HEK293 (cell line): ENCODE measurements around the gene PKDCC.

ENCODE experiments used
- AEBP2 ChIP-seq: fragments of 450-650 bp; formaldehyde crosslinking; IDR thresholded peaks from 2 replicates; pipeline ENCODE4 v1.5.1; 2016; ENCODE audit warnings: missing biosample characterization, missing genetic modification characterization, borderline replicate concordance
- BCL11B ChIP-seq: fragments of 450-650 bp; formaldehyde crosslinking; IDR thresholded peaks from 2 replicates; pipeline ENCODE4 v1.5.1; 2016; ENCODE audit warnings: low read depth, missing biosample characterization, missing genetic modification characterization
- HOXC10 ChIP-seq: sonication (generic); formaldehyde crosslinking; IDR thresholded peaks from 2 replicates; pipeline ENCODE4 v1.8.1; 2023; ENCODE audit warnings: mild to moderate bottlenecking, missing genetic modification reagents
- KLF1 ChIP-seq: fragments of 450-650 bp; formaldehyde crosslinking; IDR thresholded peaks from 2 replicates; pipeline ENCODE4 v1.5.1; 2016; ENCODE audit warnings: missing biosample characterization, missing genetic modification characterization
- REPIN1 ChIP-seq: fragments of 450-650 bp; formaldehyde crosslinking; IDR thresholded peaks from 2 replicates; pipeline ENCODE4 v1.5.1; 2017; ENCODE audit warnings: missing biosample characterization, missing genetic modification characterization, low read depth
- YY2 ChIP-seq: fragments of 450-650 bp; formaldehyde crosslinking; IDR thresholded peaks from 2 replicates; pipeline ENCODE4 v1.5.1; 2016; ENCODE audit warnings: missing biosample characterization, missing genetic modification characterization
- ZBTB21 ChIP-seq: fragments of 450-650 bp; formaldehyde crosslinking; IDR thresholded peaks from 2 replicates; pipeline ENCODE4 v1.5.1; 2017; ENCODE audit warnings: missing biosample characterization, missing genetic modification characterization
- ZEB2 ChIP-seq: fragments of 450-650 bp; formaldehyde crosslinking; IDR thresholded peaks from 2 replicates; pipeline ENCODE4 v1.5.1; 2016; ENCODE audit warnings: missing biosample characterization, missing genetic modification characterization
- ZFP3 ChIP-seq: fragments of 450-650 bp; formaldehyde crosslinking; IDR thresholded peaks from 2 replicates; pipeline ENCODE4 v1.5.1; 2016; ENCODE audit warnings: low read depth, missing biosample characterization, missing genetic modification characterization
- ZNF10 ChIP-seq: fragments of 450-650 bp; formaldehyde crosslinking; IDR thresholded peaks from 2 replicates; pipeline ENCODE4 v1.5.1; 2017; ENCODE audit warnings: missing biosample characterization, missing genetic modification characterization
- ZNF146 ChIP-seq: fragments of 450-650 bp; formaldehyde crosslinking; IDR thresholded peaks from 2 replicates; pipeline ENCODE4 v1.5.1; 2016; ENCODE audit warnings: missing biosample characterization, missing genetic modification characterization
- ZNF174 ChIP-seq: fragments of 450-650 bp; formaldehyde crosslinking; IDR thresholded peaks from 2 replicates; pipeline ENCODE4 v1.5.0; 2017; ENCODE audit warnings: missing biosample characterization, mild to moderate bottlenecking, missing genetic modification characterization
- ZNF175 ChIP-seq: fragments of 450-650 bp; formaldehyde crosslinking; IDR thresholded peaks from 2 replicates; pipeline ENCODE4 v1.5.1; 2016; ENCODE audit warnings: missing biosample characterization, missing genetic modification characterization
- ZNF211 ChIP-seq: fragments of 450-650 bp; formaldehyde crosslinking; IDR thresholded peaks from 2 replicates; pipeline ENCODE4 v1.5.1; 2016; ENCODE audit warnings: low read depth, missing biosample characterization, missing genetic modification characterization
- ZNF221 ChIP-seq: fragments of 450-650 bp; formaldehyde crosslinking; IDR thresholded peaks from 2 replicates; pipeline ENCODE4 v1.5.1; 2017; ENCODE audit warnings: missing biosample characterization, missing genetic modification characterization, borderline replicate concordance
- ZNF223 ChIP-seq: fragments of 450-650 bp; formaldehyde crosslinking; IDR thresholded peaks from 2 replicates; pipeline ENCODE4 v1.5.1; 2016; ENCODE audit warnings: missing biosample characterization, missing genetic modification characterization
- ZNF26 ChIP-seq: fragments of 450-650 bp; formaldehyde crosslinking; IDR thresholded peaks from 2 replicates; pipeline ENCODE4 v1.5.1; 2016; ENCODE audit warnings: missing biosample characterization, missing genetic modification characterization
- ZNF280D ChIP-seq: fragments of 450-650 bp; formaldehyde crosslinking; IDR thresholded peaks from 2 replicates; pipeline ENCODE4 v1.5.1; 2016; ENCODE audit warnings: missing biosample characterization, missing genetic modification characterization
- ZNF292 ChIP-seq: fragments of 450-650 bp; formaldehyde crosslinking; IDR thresholded peaks from 2 replicates; pipeline ENCODE4 v1.5.1; 2016; ENCODE audit warnings: low read depth, missing biosample characterization, missing genetic modification characterization, borderline replicate concordance
- ZNF335 ChIP-seq: fragments of 450-650 bp; formaldehyde crosslinking; conservative IDR thresholded peaks from 2 replicates; pipeline ENCODE4 v1.5.1; 2016; ENCODE audit warnings: missing biosample characterization, missing genetic modification characterization
- ZNF354C ChIP-seq: fragments of 450-650 bp; formaldehyde crosslinking; IDR thresholded peaks from 2 replicates; pipeline ENCODE4 v1.5.1; 2016; ENCODE audit warnings: missing biosample characterization, missing genetic modification characterization, low read depth, borderline replicate concordance
- ZNF394 ChIP-seq: fragments of 450-650 bp; formaldehyde crosslinking; IDR thresholded peaks from 2 replicates; pipeline ENCODE4 v1.5.1; 2016; ENCODE audit warnings: missing biosample characterization, missing genetic modification characterization, mild to moderate bottlenecking, moderate library complexity, borderline replicate concordance
- ZNF433 ChIP-seq: fragments of 450-650 bp; formaldehyde crosslinking; IDR thresholded peaks from 2 replicates; pipeline ENCODE4 v1.5.1; 2016; ENCODE audit warnings: missing biosample characterization, missing genetic modification characterization, low read depth
- ZNF549 ChIP-seq: fragments of 450-650 bp; IDR thresholded peaks from 2 replicates; pipeline ENCODE4 v1.5.1; 2018; ENCODE audit warnings: missing biosample characterization, missing genetic modification characterization, mild to moderate bottlenecking, inconsistent platforms, moderate library complexity
- ZNF600 ChIP-seq: fragments of 450-650 bp; formaldehyde crosslinking; IDR thresholded peaks from 2 replicates; pipeline ENCODE4 v1.5.1; 2016; ENCODE audit warnings: missing biosample characterization, missing genetic modification characterization
- ZNF626 ChIP-seq: fragments of 450-650 bp; sonication (Bioruptor Pico); formaldehyde crosslinking; IDR thresholded peaks from 2 replicates; pipeline ENCODE4 v1.5.1; 2018; ENCODE audit warnings: missing biosample characterization, missing genetic modification characterization, inconsistent platforms
- ZNF660 ChIP-seq: fragments of 450-650 bp; IDR thresholded peaks from 2 replicates; pipeline ENCODE4 v1.5.1; 2018; ENCODE audit warnings: missing biosample characterization, mild to moderate bottlenecking, missing genetic modification characterization
- ZNF777 ChIP-seq: fragments of 450-650 bp; formaldehyde crosslinking; IDR thresholded peaks from 2 replicates; pipeline ENCODE4 v1.5.1; 2017; ENCODE audit warnings: missing biosample characterization, missing genetic modification characterization, borderline replicate concordance
- ZNF837 ChIP-seq: fragments of 450-650 bp; formaldehyde crosslinking; IDR thresholded peaks from 2 replicates; pipeline ENCODE4 v1.5.1; 2016; ENCODE audit warnings: missing biosample characterization, missing genetic modification characterization
- TF ChIP-seq, protein P1 (sequence below): fragments of 450-650 bp; formaldehyde crosslinking; IDR thresholded peaks from 2 replicates; pipeline ENCODE4 v1.5.1; 2016; ENCODE audit warnings: missing biosample characterization, missing genetic modification characterization, borderline replicate concordance
- TF ChIP-seq, protein P2 (sequence below): sonication (generic); formaldehyde crosslinking; IDR thresholded peaks from 2 replicates; pipeline ENCODE4 v1.8.1; 2022; ENCODE audit warnings: mild to moderate bottlenecking, moderate library complexity, missing genetic modification reagents

Gene PKDCC

GRCh38 chr2:42008241-42008921, 39.4 kb upstream of the PKDCC start (continued):
- TF ChIP-seq ZNF26 (no peak), ZFP3 (tag by site-specific recombination) (no peak), ZNF10 (no peak), REPIN1 (tag by site-specific recombination) (no peak), BCL11B (no peak), ZNF292 (no peak), ZNF174 (tag by site-specific recombination) (no peak), ZNF433 (no peak), ZNF354C (tag by site-specific recombination) (no peak), ZNF146 (tag by site-specific recombination) (no peak), ZNF221 (no peak), ZBTB21 (no peak), ZNF777 (tag by site-specific recombination) (no peak), ZNF280D (tag by site-specific recombination) (no peak), ZNF223 (tag by site-specific recombination) (no peak), ZNF660 (tag by site-specific recombination) (no peak), YY2 (tag by site-specific recombination) (no peak), ZNF175 (no peak), ZNF335 (peak; percentile 80), ZNF394 (no peak), AEBP2 (tag by site-specific recombination) (no peak), ZNF549 (no peak), ZNF600 (tag by site-specific recombination) (no peak), ZNF626 (tag by site-specific recombination) (no peak), ZNF837 (tag by site-specific recombination) (no peak), ZEB2 (tag by site-specific recombination) (no peak), ZNF211 (no peak), HOXC10 (CRISPR knock-in tag) (no peak), KLF1 (tag by site-specific recombination) (peak; percentile 15; the same call in 1 of the 2 replicates)
- TF ChIP-seq, protein P1, sequence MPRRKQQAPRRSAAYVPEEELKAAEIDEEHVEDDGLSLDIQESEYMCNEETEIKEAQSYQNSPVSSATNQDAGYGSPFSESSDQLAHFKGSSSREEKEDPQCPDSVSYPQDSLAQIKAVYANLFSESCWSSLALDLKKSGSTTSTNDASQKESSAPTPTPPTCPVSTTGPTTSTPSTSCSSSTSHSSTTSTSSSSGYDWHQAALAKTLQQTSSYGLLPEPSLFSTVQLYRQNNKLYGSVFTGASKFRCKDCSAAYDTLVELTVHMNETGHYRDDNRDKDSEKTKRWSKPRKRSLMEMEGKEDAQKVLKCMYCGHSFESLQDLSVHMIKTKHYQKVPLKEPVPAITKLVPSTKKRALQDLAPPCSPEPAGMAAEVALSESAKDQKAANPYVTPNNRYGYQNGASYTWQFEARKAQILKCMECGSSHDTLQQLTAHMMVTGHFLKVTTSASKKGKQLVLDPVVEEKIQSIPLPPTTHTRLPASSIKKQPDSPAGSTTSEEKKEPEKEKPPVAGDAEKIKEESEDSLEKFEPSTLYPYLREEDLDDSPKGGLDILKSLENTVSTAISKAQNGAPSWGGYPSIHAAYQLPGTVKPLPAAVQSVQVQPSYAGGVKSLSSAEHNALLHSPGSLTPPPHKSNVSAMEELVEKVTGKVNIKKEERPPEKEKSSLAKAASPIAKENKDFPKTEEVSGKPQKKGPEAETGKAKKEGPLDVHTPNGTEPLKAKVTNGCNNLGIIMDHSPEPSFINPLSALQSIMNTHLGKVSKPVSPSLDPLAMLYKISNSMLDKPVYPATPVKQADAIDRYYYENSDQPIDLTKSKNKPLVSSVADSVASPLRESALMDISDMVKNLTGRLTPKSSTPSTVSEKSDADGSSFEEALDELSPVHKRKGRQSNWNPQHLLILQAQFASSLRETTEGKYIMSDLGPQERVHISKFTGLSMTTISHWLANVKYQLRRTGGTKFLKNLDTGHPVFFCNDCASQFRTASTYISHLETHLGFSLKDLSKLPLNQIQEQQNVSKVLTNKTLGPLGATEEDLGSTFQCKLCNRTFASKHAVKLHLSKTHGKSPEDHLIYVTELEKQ (tag by site-specific recombination) = no peak
- TF ChIP-seq, protein P2, sequence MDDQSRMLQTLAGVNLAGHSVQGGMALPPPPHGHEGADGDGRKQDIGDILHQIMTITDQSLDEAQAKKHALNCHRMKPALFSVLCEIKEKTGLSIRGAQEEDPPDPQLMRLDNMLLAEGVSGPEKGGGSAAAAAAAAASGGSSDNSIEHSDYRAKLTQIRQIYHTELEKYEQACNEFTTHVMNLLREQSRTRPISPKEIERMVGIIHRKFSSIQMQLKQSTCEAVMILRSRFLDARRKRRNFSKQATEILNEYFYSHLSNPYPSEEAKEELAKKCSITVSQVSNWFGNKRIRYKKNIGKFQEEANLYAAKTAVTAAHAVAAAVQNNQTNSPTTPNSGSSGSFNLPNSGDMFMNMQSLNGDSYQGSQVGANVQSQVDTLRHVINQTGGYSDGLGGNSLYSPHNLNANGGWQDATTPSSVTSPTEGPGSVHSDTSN (CRISPR knock-in tag) = no peak
